Effector memory CD8-positive, alpha-beta T cell (primary cell): ENCODE data around the gene ZDHHC18.

Experiments
- ATAC-seq: fragments of 150-1000 bp; cut with Tn5 transposase; replicated peaks from 2 replicates; pipeline ENCODE4 v1.10.0; 2021; ENCODE audit warnings: mild to moderate bottlenecking, moderate library complexity
- DNase-seq, 3 experiments: peaks; one replicate each; pipeline ENCODE4 v3.0.0; 2021
- H3K27ac Mint-ChIP-seq, 2 donors: one replicate each; pipeline ENCODE4 v1.8.0; 2022; ENCODE audit warnings: mild to moderate bottlenecking in 2 of 2, mixed read lengths in 2 of 2, moderate library complexity in 2 of 2
- H3K27me3 Mint-ChIP-seq, 2 donors: one replicate each; pipeline ENCODE4 v1.8.0; 2022; ENCODE audit warnings: mixed read lengths in 2 of 2
- H3K36me3 Mint-ChIP-seq: one replicate; pipeline ENCODE4 v1.8.0; 2022; ENCODE audit warnings: mild to moderate bottlenecking, moderate library complexity, mixed read lengths; ENCODE audit not compliant: insufficient read depth
- H3K4me1 Mint-ChIP-seq, 2 donors: one replicate each; pipeline ENCODE4 v1.8.0; 2022; ENCODE audit warnings: low read depth in 2 of 2, mixed read lengths in 2 of 2
- H3K4me3 Mint-ChIP-seq, 2 donors: one replicate each; pipeline ENCODE4 v1.8.0; 2022; ENCODE audit warnings: mild to moderate bottlenecking in 2 of 2, mixed read lengths in 2 of 2, moderate library complexity in 2 of 2
- H3K9me3 Mint-ChIP-seq, 2 donors: one replicate each; pipeline ENCODE4 v1.8.0; 2022; ENCODE audit warnings: mixed read lengths in 2 of 2
- total RNA-seq, 9 experiments: gene quantifications; one replicate each; lab custom pipeline; 2026; lab: John Stamatoyannopoulos, UW

Gene ZDHHC18
- 85.5 to 139 (median 113) reads per million in 9 experiments for total RNA-seq

DNA sequence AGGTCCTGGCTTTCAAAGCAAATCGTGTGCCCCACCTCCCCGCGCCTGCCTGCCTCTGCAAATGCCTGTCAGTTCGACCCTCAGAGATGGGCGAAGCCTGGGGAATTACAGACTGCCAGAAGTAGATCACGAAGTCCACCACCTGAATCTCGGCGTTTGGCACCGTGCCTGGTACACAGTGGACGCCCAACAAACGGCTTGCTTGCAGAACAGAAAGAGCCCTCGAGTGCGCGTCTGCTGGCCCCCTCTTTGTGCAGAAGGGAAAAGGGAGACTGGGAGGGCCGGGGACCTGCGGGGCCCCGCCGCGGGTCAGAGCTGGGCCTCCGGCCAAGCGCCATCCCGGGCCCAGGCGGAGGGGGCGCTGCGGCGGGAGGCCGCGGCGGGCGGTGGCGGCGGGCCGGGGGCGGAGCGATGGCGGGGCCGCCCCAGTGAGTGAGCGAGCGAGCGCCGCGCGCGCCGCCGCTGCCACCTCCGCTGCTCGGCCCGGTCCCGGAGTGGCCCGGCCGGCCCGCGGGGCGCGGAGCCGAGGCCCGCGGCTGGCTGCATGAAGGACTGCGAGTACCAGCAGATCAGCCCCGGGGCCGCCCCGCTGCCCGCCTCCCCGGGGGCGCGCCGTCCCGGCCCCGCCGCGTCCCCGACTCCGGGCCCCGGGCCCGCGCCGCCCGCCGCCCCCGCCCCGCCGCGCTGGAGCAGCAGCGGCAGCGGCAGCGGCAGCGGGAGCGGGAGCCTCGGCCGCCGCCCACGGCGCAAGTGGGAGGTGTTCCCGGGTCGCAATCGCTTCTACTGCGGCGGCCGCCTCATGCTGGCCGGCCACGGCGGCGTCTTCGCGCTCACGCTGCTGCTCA, at the start of gene ZDHHC18:
Gene ZDHHC18 (plus strand): TSS at position 428 of the 845 bp plus-strand sequence. CDS start 117 bp downstream, at position 545.
- peak; percentile 88 for ATAC-seq
- H3K4me1 Mint-ChIP-seq, result peaks cover 39 to 43% of the 10 kb centered on the region in 2 donors
- H3K36me3 Mint-ChIP-seq, result peaks cover 17% of the 10 kb centered on the region
- H3K9me3 Mint-ChIP-seq, result no peaks in the 10 kb centered on the region
- peak within 1 kb of the TSS; percentile 99 for H3K27ac Mint-ChIP-seq
- H3K4me3 Mint-ChIP-seq, result peak within 1 kb of the TSS; percentile 89 to 96
- DNase-seq, result peak; percentile 64 to 76 (median 74)
- H3K27me3 Mint-ChIP-seq, result no peaks in the 10 kb centered on the region

DNA sequence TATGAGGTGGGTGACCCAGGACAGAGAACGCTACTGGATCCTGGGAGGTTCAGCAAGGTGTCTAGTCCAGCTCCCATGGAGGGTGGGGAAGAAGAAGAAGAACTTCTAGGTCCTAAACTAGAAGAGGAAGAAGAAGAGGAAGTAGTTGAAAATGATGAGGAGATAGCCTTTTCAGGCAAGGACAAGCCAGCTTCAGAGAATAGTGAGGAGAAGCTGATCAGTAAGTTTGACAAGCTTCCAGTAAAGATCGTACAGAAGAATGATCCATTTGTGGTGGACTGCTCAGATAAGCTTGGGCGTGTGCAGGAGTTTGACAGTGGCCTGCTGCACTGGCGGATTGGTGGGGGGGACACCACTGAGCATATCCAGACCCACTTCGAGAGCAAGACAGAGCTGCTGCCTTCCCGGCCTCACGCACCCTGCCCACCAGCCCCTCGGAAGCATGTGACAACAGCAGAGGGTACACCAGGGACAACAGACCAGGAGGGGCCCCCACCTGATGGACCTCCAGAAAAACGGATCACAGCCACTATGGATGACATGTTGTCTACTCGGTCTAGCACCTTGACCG, 47.3 kb upstream of the ZDHHC18 start:
- Mint-ChIP-seq H3K4me3 (no peak overlapping the region), H3K36me3 (peaks cover 81% of the 10 kb centered on the region), H3K27me3 (no peaks in the 10 kb centered on the region), H3K9me3 (no peaks in the 10 kb centered on the region), H3K27ac (peak overlapping the region; percentile 17 to 60), H3K4me1 (peaks cover 24 to 29% of the 10 kb centered on the region in 2 donors)
- ATAC-seq (no peak), DNase-seq (no peak)

DNA sequence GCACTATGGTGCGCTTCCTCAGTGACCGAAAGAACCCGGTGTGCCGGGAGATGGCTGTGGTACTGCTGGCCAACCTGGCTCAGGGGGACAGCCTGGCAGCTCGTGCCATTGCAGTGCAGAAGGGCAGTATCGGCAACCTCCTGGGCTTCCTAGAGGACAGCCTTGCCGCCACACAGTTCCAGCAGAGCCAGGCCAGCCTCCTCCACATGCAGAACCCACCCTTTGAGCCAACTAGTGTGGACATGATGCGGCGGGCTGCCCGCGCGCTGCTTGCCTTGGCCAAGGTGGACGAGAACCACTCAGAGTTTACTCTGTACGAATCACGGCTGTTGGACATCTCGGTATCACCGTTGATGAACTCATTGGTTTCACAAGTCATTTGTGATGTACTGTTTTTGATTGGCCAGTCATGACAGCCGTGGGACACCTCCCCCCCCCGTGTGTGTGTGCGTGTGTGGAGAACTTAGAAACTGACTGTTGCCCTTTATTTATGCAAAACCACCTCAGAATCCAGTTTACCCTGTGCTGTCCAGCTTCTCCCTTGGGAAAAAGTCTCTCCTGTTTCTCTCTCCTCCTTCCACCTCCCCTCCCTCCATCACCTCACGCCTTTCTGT, 46.0 kb upstream of the ZDHHC18 start:
- Mint-ChIP-seq H3K4me3 (no peak overlapping the region), H3K4me1 (peaks cover 37 to 40% of the 10 kb centered on the region in 2 donors), H3K36me3 (peaks cover 69% of the 10 kb centered on the region)

DNA sequence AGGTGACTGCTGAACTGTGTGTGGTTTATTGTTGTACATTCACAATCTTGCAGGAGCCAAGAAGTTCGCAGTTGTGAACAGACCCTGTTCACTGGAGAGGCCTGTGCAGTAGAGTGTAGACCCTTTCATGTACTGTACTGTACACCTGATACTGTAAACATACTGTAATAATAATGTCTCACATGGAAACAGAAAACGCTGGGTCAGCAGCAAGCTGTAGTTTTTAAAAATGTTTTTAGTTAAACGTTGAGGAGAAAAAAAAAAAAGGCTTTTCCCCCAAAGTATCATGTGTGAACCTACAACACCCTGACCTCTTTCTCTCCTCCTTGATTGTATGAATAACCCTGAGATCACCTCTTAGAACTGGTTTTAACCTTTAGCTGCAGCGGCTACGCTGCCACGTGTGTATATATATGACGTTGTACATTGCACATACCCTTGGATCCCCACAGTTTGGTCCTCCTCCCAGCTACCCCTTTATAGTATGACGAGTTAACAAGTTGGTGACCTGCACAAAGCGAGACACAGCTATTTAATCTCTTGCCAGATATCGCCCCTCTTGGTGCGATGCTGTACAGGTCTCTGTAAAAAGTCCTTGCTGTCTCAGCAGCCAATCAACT, 45.2 kb upstream of the ZDHHC18 start:
- Mint-ChIP-seq H3K9me3 (no peaks in the 10 kb centered on the region), H3K4me3 (peak overlapping the region in 1 of 2 donors; percentile 5), H3K27me3 (no peaks in the 10 kb centered on the region), H3K27ac (peak overlapping the region; percentile 77 to 78), H3K4me1 (peaks cover 46 to 47% of the 10 kb centered on the region in 2 donors), H3K36me3 (peaks cover 66% of the 10 kb centered on the region)
- ATAC-seq, result peak; percentile 79
- DNase-seq, result no peak

More for the DNA sequence above, 46.0 kb upstream of the ZDHHC18 start:
- no peaks in the 10 kb centered on the region for H3K9me3 Mint-ChIP-seq
- H3K27ac Mint-ChIP-seq, result peak overlapping the region; percentile 77 to 78
- ATAC-seq (no peak), DNase-seq (no peak)
- H3K27me3 Mint-ChIP-seq, result no peaks in the 10 kb centered on the region

DNA sequence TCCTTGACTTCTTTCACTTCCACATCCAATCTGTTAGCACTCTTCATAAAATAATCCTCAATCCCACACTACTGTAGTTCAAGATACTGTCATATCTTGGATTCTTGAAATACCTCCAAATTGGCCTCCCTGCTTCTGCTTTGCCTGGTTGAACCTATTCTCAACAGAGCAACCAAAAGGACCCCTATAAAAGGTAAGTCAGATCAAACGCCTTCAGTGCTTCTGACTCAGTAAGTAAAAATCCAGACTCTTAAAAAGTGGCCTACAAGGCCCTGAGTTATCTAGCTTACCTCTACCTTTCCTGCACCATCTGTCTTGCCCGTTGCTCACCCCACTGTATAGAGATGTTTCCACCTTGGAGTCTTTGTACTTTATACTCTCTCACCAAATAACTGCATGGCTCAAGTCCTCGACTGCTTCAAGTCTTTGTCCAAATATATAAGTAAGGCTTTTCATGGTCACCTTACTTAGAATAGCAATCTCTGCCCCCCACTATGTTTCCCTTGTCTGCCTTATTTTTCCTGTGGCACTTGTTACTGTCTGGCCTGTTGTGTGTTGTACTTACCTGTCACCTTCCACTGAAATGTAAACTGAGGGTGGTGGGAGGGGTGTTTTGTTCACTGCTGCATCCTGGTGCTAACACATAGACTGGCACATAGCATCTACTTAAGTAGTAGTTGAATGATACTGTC, 43.8 kb upstream of the ZDHHC18 start:
- peak overlapping the region; percentile 77 to 78 for H3K27ac Mint-ChIP-seq
- no peaks in the 10 kb centered on the region for H3K9me3 Mint-ChIP-seq
- H3K27me3 Mint-ChIP-seq, result no peaks in the 10 kb centered on the region
- no peak overlapping the region for H3K4me3 Mint-ChIP-seq
- ATAC-seq, result no peak
- no peak for DNase-seq
- peaks cover 59 to 60% of the 10 kb centered on the region in 2 donors for H3K4me1 Mint-ChIP-seq
- H3K36me3 Mint-ChIP-seq, result peaks cover 63% of the 10 kb centered on the region

DNA sequence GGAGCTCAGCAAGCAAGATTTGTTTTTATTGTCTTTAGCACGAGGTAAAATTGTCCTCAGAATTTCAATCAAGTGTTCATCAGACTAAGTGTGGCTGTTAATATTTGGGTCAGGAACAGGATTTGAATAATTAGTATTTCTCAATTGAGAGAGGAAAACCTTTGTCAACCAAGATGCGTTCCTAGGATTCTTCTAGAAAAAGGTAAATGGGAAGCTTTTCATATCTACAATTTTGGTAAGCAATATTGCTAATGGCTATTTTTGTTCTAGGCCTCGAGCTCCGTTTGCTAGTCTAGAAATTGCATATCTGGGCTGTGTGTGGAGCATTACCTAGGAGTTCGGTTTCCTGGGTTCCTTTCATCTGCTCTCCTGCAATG, 42.9 kb upstream of the ZDHHC18 start:
- no peaks in the 10 kb centered on the region for H3K9me3 Mint-ChIP-seq
- no peaks in the 10 kb centered on the region for H3K27me3 Mint-ChIP-seq
- no peak for DNase-seq
- H3K27ac Mint-ChIP-seq, result peak overlapping the region in 1 of 2 donors; percentile 78
- ATAC-seq, result no peak
- peaks cover 58 to 62% of the 10 kb centered on the region in 2 donors for H3K4me1 Mint-ChIP-seq
- no peak overlapping the region for H3K4me3 Mint-ChIP-seq
- H3K36me3 Mint-ChIP-seq, result peaks cover 63% of the 10 kb centered on the region

- Mint-ChIP-seq H3K4me1 (peaks cover 64 to 68% of the 10 kb centered on the region in 2 donors), H3K36me3 (peaks cover 63% of the 10 kb centered on the region), H3K27ac (no peak overlapping the region), H3K27me3 (no peaks in the 10 kb centered on the region), H3K9me3 (no peaks in the 10 kb centered on the region), H3K4me3 (no peak overlapping the region)
- ATAC-seq, result no peak
- no peak for DNase-seq
Observed at GRCh38 chr1:26784023-26784871, 42.2 kb upstream of the ZDHHC18 start.

DNA sequence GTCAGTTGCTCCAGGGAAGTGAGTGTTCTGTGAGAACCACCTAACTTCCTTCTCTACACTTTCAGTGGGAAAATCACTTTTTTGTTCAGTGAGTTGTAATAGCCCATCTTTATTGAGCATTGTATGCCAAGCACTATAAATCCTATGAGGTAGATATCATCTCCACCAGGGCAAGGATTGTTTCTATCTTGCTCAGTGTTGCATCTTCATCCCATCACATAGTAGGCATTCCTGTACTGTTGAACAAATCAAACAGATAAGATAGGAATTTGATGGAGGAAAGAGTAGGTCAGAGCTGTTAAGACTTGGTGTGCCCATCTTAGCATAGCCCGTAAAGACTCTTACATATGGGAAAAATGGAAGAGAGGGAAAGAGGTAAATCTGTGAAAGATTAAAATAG, 41.6 kb upstream of the ZDHHC18 start:
- Mint-ChIP-seq H3K9me3 (no peaks in the 10 kb centered on the region), H3K4me3 (peak overlapping the region; percentile 99 to 100), H3K27me3 (no peaks in the 10 kb centered on the region), H3K4me1 (peaks cover 64 to 70% of the 10 kb centered on the region in 2 donors), H3K36me3 (peaks cover 57% of the 10 kb centered on the region), H3K27ac (peak overlapping the region; percentile 100)
- DNase-seq (no peak), ATAC-seq (no peak)

- H3K4me1 Mint-ChIP-seq, result peaks cover 70 to 77% of the 10 kb centered on the region in 2 donors
- H3K4me3 Mint-ChIP-seq, result peak overlapping the region; percentile 99 to 100
- ATAC-seq, result no peak
- H3K27ac Mint-ChIP-seq, result peak overlapping the region; percentile 100
- no peaks in the 10 kb centered on the region for H3K27me3 Mint-ChIP-seq
- no peak for DNase-seq
- H3K9me3 Mint-ChIP-seq, result no peaks in the 10 kb centered on the region
- peaks cover 49% of the 10 kb centered on the region for H3K36me3 Mint-ChIP-seq
Observed at GRCh38 chr1:26785611-26786436, 40.7 kb upstream of the ZDHHC18 start.

DNA sequence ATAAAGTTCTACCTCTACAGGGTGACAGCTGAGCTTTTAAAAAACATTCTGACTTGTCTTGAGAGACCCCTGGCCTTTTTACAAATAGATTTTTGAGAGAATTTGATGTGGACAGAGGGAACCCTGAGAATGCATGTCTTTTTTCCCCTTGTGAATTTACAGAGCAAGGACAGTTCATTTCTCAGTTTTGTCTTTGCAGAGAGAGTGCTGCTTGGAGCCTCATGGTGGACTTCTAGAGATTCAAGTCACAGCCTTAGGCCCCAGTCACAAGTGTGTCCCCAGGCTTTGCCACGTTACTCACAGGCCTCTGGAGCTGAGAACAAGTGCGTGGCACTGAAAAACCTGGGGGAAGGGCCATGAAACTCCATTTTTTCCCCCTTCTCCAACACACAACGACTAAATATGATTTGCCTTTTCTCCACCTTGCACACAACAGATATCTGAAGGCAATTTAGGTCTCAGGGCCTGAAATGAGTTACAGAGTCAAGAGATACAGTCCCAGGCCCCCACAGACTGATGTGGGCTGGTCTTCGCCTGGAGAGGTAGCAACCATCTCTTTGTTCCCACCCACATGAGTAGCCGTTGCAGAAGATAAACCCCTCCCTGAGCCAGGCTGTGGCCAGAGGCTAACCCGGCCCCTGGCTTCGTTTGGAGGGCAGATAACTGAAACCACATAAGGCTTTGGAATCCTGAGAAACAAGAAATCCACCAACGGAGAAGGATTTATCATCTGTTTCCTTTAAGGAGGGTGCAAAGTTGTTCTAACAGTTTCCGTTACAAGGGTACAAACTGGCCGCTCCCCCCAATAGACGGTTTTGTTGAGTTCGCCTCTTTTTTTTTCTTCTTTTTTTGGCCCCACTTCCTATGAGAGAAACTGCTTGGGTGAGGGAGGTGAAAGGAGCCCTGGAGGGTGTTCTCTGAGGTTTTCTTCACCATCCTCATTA, 39.8 kb upstream of the ZDHHC18 start:
- Mint-ChIP-seq H3K27me3 (no peaks in the 10 kb centered on the region), H3K9me3 (no peaks in the 10 kb centered on the region), H3K4me1 (peaks cover 74 to 77% of the 10 kb centered on the region in 2 donors), H3K27ac (peak overlapping the region; percentile 100), H3K36me3 (peaks cover 44% of the 10 kb centered on the region), H3K4me3 (peak overlapping the region; percentile 99 to 100)
- DNase-seq, result no peak
- ATAC-seq, result no peak

- ATAC-seq (peak; percentile 72), DNase-seq (peak; percentile 80 to 81 (median 81))
- Mint-ChIP-seq H3K27me3 (no peaks in the 10 kb centered on the region), H3K27ac (peak overlapping the region; percentile 100), H3K4me3 (peak overlapping the region; percentile 99 to 100), H3K36me3 (peaks cover 45% of the 10 kb centered on the region), H3K4me1 (peaks cover 71 to 72% of the 10 kb centered on the region in 2 donors), H3K9me3 (no peaks in the 10 kb centered on the region)
Observed at GRCh38 chr1:26787381-26787705, 39.1 kb upstream of the ZDHHC18 start.
